Measurements from ENCODE around the gene CST7. TPM values are rescaled to one million over a fixed set of nuclear protein-coding genes. Genes with fewer than 3 reads are reported as not detected.

The CST7 gene
- total and polyA plus RNA-seq, 2 donors from 2014 or later, result 1.4 to 3.7 TPM

DNA sequence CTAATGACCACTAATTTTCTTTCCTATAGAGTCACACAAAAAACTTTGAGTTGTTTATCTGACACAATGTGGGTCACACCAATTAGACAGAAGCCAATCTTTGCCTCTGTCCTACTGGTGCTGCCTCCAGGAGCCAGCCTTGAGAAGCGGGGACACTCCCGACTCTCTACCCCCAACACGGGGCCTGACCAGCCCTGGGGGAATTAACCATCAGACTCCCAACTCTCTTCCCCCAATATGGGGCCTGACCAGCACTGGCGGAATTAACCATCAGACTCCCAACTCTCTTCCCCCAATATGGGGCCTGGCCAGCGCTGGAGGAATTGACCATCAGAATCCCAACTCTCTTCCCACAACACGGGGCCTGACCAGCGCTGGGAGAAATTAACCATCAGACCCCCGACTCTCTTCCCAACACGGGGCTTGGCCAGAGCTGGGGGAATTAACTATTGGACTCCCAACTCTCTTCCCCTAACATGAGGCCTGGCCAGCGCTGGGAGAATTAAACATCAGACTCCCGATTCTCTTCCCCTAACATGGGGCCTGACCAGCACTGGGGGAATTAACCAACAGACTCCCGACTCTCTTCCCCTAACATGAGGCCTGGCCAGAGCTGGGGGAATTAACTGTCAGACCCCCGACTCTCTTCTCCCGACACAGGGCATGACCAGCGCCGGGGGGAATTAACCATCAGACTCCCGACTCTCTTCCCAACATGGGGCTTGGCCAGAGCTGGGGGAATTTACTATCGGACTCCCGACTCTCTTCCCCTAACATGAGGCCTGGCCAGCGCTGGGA lies 12.5 kb downstream of the CST7 start:
- Histone ChIP-seq H3K27me3 (ENCODE audit: control insufficient read depth, insufficient read depth, low read length) (no peaks in the 10 kb centered on the region), H3K4me3 (ENCODE audit: low read length in 3 of 3) (no peak overlapping the region), H3K36me3 (ENCODE audit: control insufficient read depth in 2 of 3, insufficient read depth in 3 of 3, low read length in 3 of 3) (peaks cover 0 to 27% (median 16%) of the 10 kb centered on the region in 3 donors), H3K9ac (ENCODE audit: low read length in 3 of 3) (no peak overlapping the region), H3K27ac (ENCODE audit: low read depth in 2 of 2, low read length in 2 of 2) (no peak overlapping the region), H3K4me1 (ENCODE audit: control insufficient read depth in 2 of 3, insufficient read depth in 2 of 3, low read depth in 1 of 3, low read length in 3 of 3) (no peaks in the 10 kb centered on the region), H3K9me3 (ENCODE audit: control insufficient read depth in 2 of 3, insufficient read depth in 1 of 3, low read length in 3 of 3) (no peaks in the 10 kb centered on the region)
- intact Hi-C loops (cut with DNase I), result no loop called here
- DNase-seq (no peak), FAIRE-seq (no peak)
- TF ChIP-seq CTCF (IDR thresholded peaks at IDR 0.05; ENCODE audit: borderline replicate concordance, extremely low read depth, insufficient read depth), result no peak

GRCh38 chr20:24962182-24962492 lies 13.1 kb downstream of the CST7 start:
- intact Hi-C loops (cut with DNase I), result no loop called here
- Histone ChIP-seq H3K4me1 (ENCODE audit: control insufficient read depth in 2 of 3, insufficient read depth in 2 of 3, low read depth in 1 of 3, low read length in 3 of 3) (no peaks in the 10 kb centered on the region), H3K9ac (ENCODE audit: low read length in 3 of 3) (no peak overlapping the region), H3K9me3 (ENCODE audit: control insufficient read depth in 2 of 3, insufficient read depth in 1 of 3, low read length in 3 of 3) (no peaks in the 10 kb centered on the region), H3K27me3 (ENCODE audit: control insufficient read depth, insufficient read depth, low read length) (no peaks in the 10 kb centered on the region), H3K36me3 (ENCODE audit: control insufficient read depth in 2 of 3, insufficient read depth in 3 of 3, low read length in 3 of 3) (peaks cover 0 to 27% (median 16%) of the 10 kb centered on the region in 3 donors), H3K4me3 (ENCODE audit: low read length in 3 of 3) (no peak overlapping the region), H3K27ac (ENCODE audit: low read depth in 2 of 2, low read length in 2 of 2) (no peak overlapping the region)
- no peak for FAIRE-seq
- no peak for TF ChIP-seq CTCF (IDR thresholded peaks at IDR 0.05; ENCODE audit: borderline replicate concordance, extremely low read depth, insufficient read depth)
- no peak for DNase-seq

GRCh38 chr20:24962510-24962909 lies 13.4 kb downstream of the CST7 start:
- DNase-seq (no peak), FAIRE-seq (no peak)
- Histone ChIP-seq H3K27me3 (ENCODE audit: control insufficient read depth, insufficient read depth, low read length) (no peaks in the 10 kb centered on the region), H3K4me3 (ENCODE audit: low read length in 3 of 3) (no peak overlapping the region), H3K9me3 (ENCODE audit: control insufficient read depth in 2 of 3, insufficient read depth in 1 of 3, low read length in 3 of 3) (no peaks in the 10 kb centered on the region), H3K36me3 (ENCODE audit: control insufficient read depth in 2 of 3, insufficient read depth in 3 of 3, low read length in 3 of 3) (peaks cover 0 to 30% (median 16%) of the 10 kb centered on the region in 3 donors), H3K9ac (ENCODE audit: low read length in 3 of 3) (no peak overlapping the region), H3K4me1 (ENCODE audit: control insufficient read depth in 2 of 3, insufficient read depth in 2 of 3, low read depth in 1 of 3, low read length in 3 of 3) (no peaks in the 10 kb centered on the region), H3K27ac (ENCODE audit: low read depth in 2 of 2, low read length in 2 of 2) (no peak overlapping the region)
- no peak for TF ChIP-seq CTCF (IDR thresholded peaks at IDR 0.05; ENCODE audit: borderline replicate concordance, extremely low read depth, insufficient read depth)
- intact Hi-C loops (cut with DNase I), result no loop called here
